HG02623 (cell line): ENCODE data around the gene CD164L2.

Experiments used
- ATAC-seq: cut with Tn5 transposase; IDR thresholded peaks from one replicate; pipeline ENCODE4 v1.9.1; 2021; ENCODE audit warnings: moderate library complexity; ENCODE audit not compliant: unreplicated experiment

CD164L2 gene

GRCh38 chr1:27365372-27366112, 17.6 kb downstream of the CD164L2 start:
- no peak for ATAC-seq

- no peak for ATAC-seq
Measured at GRCh38 chr1:27364696-27365371, 18.3 kb downstream of the CD164L2 start.

GRCh38 chr1:27363766-27364695, 19.1 kb downstream of the CD164L2 start:
- no peak for ATAC-seq

DNA sequence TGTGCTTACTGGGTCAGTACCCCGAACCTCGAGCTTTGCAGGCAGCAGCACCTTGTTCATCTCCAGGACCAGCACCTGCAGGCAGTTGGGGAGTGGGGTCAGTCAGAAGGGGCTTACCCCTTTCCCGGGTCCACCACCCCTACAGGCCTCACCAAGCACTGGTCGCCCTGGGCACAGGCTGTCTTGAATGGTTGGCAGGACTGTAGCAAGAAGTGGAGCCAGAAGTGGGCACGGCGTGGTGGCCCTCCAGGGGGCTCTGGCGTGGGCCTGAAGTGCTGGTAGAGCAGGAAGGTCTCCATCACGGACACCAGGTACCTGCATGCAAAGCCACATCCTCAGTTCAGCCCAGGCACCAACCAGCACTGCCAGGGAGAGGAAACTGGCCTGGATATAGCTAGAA, 21.6 kb downstream of the CD164L2 start:
- no peak for ATAC-seq

GRCh38 chr1:27361044-27361402, 22.1 kb downstream of the CD164L2 start:
- ATAC-seq, result no peak

- no peak for ATAC-seq
Measured at GRCh38 chr1:27360159-27361043, 22.7 kb downstream of the CD164L2 start.

- ATAC-seq, result no peak
Measured at GRCh38 chr1:27359822-27360158, 23.3 kb downstream of the CD164L2 start.

DNA sequence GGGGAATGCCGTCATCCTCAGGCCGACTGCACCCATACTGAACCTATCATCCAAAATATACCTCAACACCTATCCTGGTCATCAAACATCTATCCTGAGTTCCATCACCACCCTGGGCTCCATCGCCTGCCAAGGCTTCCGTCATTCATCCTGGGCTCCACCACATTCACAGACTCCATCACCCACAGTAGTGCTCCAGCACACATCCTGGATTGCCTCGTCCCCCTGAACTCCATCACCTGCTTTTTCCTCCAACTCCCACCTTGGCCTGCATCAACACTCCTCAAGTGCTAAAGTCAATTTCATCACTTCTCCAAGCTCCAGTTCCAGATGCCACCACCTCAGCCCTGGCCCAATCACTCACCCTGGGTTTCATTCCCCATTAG, 24.2 kb downstream of the CD164L2 start:
- ATAC-seq, result no peak

DNA sequence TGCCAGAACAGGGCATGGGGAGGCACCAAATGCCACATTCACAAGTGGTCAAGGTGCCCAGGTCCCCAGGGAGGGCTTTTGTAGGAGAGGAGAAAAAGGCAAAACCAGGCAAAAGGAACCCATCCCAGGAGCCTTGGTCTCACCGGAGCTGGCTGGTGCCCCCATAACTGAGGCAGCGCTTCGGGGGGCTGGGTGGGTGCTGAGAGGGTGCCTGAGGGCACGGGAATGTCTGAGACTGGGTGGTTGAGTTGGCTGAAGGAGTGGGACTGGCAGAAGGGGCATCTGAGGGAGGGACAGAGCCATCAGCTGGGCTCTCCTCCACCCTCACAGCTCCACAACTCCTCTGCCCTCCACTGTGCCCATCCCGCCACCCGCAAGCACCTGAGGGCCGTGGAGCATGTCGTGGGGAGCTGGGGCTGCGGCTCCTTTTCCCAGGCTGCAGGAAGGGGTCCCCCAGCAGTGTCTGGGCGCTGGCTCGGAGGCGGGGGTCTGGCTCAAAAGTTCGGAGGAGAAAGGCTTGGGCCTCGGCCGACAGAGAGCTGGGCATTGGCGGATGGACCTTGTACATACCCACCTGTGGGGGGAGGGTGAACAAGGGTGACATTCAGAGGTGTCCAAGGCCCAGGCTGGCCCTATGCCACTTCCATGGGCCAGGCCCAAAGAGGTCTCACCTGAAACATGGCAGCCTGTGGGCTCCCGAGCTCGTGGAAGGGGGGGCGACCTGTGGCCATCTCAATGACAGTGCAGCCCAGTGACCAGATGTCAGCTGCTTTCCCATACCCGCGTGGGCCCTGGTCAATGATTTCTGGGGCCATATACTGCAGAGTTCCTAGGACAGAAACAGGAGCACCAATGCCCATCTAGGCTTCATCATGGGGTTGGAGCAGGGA, 24.9 kb downstream of the CD164L2 start:
- ATAC-seq, result no peak

DNA sequence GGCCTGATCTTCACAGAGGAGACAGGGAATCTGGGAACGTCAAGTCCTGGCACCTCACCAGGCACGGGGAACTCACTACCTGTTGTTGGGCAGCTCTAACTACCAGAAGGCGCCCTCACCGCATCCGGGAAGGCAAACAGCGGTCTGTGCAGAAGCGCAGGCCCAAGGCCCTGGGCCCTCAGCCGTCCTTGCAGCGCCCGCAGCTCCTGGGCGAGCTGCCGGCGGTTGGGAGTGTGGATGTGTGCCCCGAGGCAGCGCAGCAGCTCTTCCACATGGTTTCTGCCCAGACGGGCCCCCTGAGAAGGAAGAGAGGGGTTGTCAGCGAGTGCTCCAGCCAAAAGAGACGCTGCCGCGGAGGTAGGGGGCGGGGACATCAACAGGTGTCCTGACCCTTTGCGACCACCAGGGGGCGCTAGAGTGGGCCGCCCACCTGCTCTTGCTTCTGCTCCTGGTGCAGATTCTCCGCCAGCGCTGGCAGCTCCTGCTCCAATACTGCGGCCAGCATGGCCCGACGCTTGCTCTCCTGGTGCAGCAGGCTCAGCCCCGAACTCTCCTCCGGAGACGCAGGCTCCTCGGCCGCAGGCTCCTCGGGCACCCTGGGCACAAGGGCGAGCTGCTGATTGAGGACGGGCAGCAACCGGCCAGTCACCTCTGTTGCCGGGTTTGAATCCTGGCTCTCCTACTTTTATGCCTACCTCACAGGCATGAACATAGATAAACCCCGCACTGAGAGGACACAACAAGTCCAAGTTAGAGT, 25.7 kb downstream of the CD164L2 start:
- ATAC-seq, result no peak

- ATAC-seq, result no peak
Measured at GRCh38 chr1:27356619-27357280, 26.4 kb downstream of the CD164L2 start.

- ATAC-seq, result no peak
Measured at GRCh38 chr1:27356277-27356618, 26.9 kb downstream of the CD164L2 start.

- no peak for ATAC-seq
Measured at GRCh38 chr1:27355683-27356082, 27.4 kb downstream of the CD164L2 start.

GRCh38 chr1:27353629-27354028, 29.5 kb downstream of the CD164L2 start:
- ATAC-seq, result no peak

DNA sequence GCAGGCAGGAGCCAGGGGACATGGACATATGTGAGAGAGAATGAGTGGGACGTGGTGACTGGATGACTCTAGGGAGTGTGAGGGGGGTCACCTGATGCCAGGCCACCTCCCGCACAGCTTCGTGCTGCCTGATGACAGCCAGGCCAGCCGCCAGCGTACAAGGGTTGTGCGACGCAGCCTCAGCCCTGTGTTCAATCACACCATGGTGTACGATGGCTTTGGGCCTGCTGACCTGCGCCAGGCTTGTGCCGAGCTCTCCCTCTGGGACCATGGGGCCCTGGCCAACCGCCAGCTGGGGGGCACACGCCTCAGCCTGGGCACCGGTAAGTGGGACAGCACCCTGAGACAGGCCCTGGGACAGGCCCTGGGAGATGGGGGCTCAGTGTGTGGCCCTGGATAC, 30.0 kb downstream of the CD164L2 start:
- ATAC-seq, result no peak

DNA sequence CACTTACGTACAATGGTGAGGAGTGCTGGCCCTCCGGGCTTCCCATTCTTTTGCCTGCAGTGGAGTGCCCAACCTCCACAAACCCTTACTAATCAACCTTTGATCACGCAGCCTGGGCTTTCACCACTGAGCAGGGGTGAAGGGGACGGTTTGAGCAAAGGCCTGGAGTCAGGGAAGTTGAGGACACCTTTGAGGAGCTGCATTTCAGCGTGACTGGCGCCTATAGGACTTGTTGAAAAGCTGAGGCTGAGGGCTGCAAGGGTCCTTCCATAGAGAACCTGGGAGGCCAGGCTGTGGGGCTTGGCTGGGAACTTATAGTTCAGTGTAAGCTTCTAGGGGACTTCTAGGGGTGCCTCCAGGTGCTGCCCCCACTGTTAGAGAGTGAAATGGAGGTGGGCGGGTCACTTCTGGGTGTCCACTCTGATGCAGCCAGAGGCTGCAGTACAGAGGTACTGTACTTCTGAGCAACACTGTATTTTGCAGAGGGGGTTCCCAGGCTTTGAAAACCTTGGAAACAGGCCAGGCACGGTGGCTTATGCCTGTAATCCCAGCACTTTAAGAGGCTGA, 31.5 kb downstream of the CD164L2 start:
- ATAC-seq, result no peak

GRCh38 chr1:27350663-27351540, 32.2 kb downstream of the CD164L2 start:
- no peak for ATAC-seq
